H9 (cell line): ENCODE results near the gene CHMP4B. TPM values are rescaled to one million over a fixed set of nuclear protein-coding genes. Genes with fewer than 3 reads are reported as not detected.

Experiments
- DNase-seq: peaks from one replicate; pipeline ENCODE4 v3.0.0-alpha.2; 2017
- H2AFZ ChIP-seq: one replicate; pipeline ENCODE4 v1.6.1; 2013; ENCODE audit warnings: mild to moderate bottlenecking, low read length, control low read depth, moderate library complexity
- H2AK5ac ChIP-seq: 2 replicates; pipeline ENCODE4 v1.6.1; 2013; ENCODE audit warnings: low read length, control low read depth, mixed read lengths; ENCODE audit not compliant: insufficient read length
- H2BK120ac ChIP-seq: one replicate; pipeline ENCODE4 v1.6.1; 2013; ENCODE audit warnings: low read depth, mild to moderate bottlenecking, low read length, control low read depth, inconsistent platforms; ENCODE audit not compliant: poor library complexity, severe bottlenecking
- H2BK12ac ChIP-seq: 2 replicates; pipeline ENCODE4 v1.6.1; 2013; ENCODE audit warnings: low read length, control low read depth, mixed read lengths, low read depth; ENCODE audit not compliant: insufficient read length
- H2BK15ac ChIP-seq: 2 replicates; pipeline ENCODE4 v1.6.1; 2013; ENCODE audit warnings: low read depth, low read length, control low read depth
- H2BK20ac ChIP-seq: one replicate; pipeline ENCODE4 v1.6.1; 2013; ENCODE audit warnings: low read depth, mild to moderate bottlenecking, low read length, control low read depth, inconsistent platforms; ENCODE audit not compliant: poor library complexity, severe bottlenecking
- H2BK5ac ChIP-seq: 2 replicates; pipeline ENCODE4 v1.6.1; 2013; ENCODE audit warnings: low read length, control low read depth, mixed read lengths; ENCODE audit not compliant: insufficient read length
- H3K14ac ChIP-seq: 2 replicates; pipeline ENCODE4 v1.6.1; 2013; ENCODE audit warnings: low read length, control low read depth; ENCODE audit not compliant: insufficient read depth
- H3K18ac ChIP-seq: 2 replicates; pipeline ENCODE4 v1.6.1; 2013; ENCODE audit warnings: low read depth, mild to moderate bottlenecking, mixed read lengths, low read length, control low read depth; ENCODE audit not compliant: insufficient read length
- H3K23ac ChIP-seq: 2 replicates; pipeline ENCODE4 v1.6.1; 2013; ENCODE audit warnings: low read length, control low read depth, mixed read lengths, low read depth; ENCODE audit not compliant: insufficient read length
- H3K23me2 ChIP-seq: 2 replicates; pipeline ENCODE4 v1.6.1; 2013; ENCODE audit warnings: low read depth, mild to moderate bottlenecking, mixed read lengths, low read length, control low read depth; ENCODE audit not compliant: insufficient read length, poor library complexity, severe bottlenecking
- H3K27ac ChIP-seq: 2 replicates; pipeline ENCODE4 v1.5.1; 2013; ENCODE audit warnings: low read length, control low read depth, mixed read lengths, low read depth; ENCODE audit not compliant: insufficient read length
- H3K27me3 ChIP-seq: 2 replicates; pipeline ENCODE4 v1.6.1; 2013; ENCODE audit warnings: low read length, control low read depth, inconsistent platforms; ENCODE audit not compliant: insufficient read depth
- H3K4ac ChIP-seq: 2 replicates; pipeline ENCODE4 v1.6.1; 2013; ENCODE audit warnings: low read depth, mild to moderate bottlenecking, control low read depth, inconsistent platforms, low read length, moderate library complexity
- H3K4me1 ChIP-seq: 2 replicates; pipeline ENCODE4 v1.6.1; 2013; ENCODE audit warnings: low read length, control low read depth, inconsistent platforms; ENCODE audit not compliant: insufficient read depth
- H3K4me2 ChIP-seq: 2 replicates; pipeline ENCODE4 v1.6.1; 2013; ENCODE audit warnings: low read length, control low read depth, mixed read lengths; ENCODE audit not compliant: insufficient read length, insufficient read depth
- H3K56ac ChIP-seq: 2 replicates; pipeline ENCODE4 v1.6.1; 2013; ENCODE audit warnings: low read depth, mild to moderate bottlenecking, mixed read lengths, low read length, control low read depth; ENCODE audit not compliant: insufficient read length
- H3K79me1 ChIP-seq: 2 replicates; pipeline ENCODE4 v1.6.1; 2013; ENCODE audit warnings: low read depth, mild to moderate bottlenecking, moderate library complexity, low read length, control low read depth, inconsistent platforms; ENCODE audit not compliant: insufficient read depth, poor library complexity, severe bottlenecking
- H3K79me2 ChIP-seq: 2 replicates; pipeline ENCODE4 v1.6.1; 2013; ENCODE audit warnings: low read length, control low read depth, inconsistent platforms; ENCODE audit not compliant: insufficient read depth
- H3K9ac ChIP-seq: 2 replicates; pipeline ENCODE4 v1.6.1; 2013; ENCODE audit warnings: low read length, control low read depth, mixed read lengths; ENCODE audit not compliant: insufficient read length; ENCODE audit errors: extremely low read depth
- H3K9me3 ChIP-seq: one replicate; pipeline ENCODE4 v1.6.1; 2013; ENCODE audit warnings: low read depth, low read length, inconsistent platforms; ENCODE audit not compliant: control insufficient read depth
- H3T11ph ChIP-seq: one replicate; pipeline ENCODE4 v1.6.1; 2013; ENCODE audit warnings: mild to moderate bottlenecking, low read length, control low read depth, inconsistent platforms
- H4K20me1 ChIP-seq: one replicate; pipeline ENCODE4 v1.6.1; 2013; ENCODE audit not compliant: control insufficient read depth, insufficient read length, insufficient read depth
- H4K5ac ChIP-seq: 2 replicates; pipeline ENCODE4 v1.6.1; 2013; ENCODE audit warnings: low read depth, mild to moderate bottlenecking, mixed read lengths, low read length, control low read depth; ENCODE audit not compliant: insufficient read length
- H4K8ac ChIP-seq: replicated peaks from 2 replicates; pipeline ENCODE4 v1.6.1; 2013; ENCODE audit warnings: low read length, control low read depth, mixed read lengths, low read depth; ENCODE audit not compliant: insufficient read length
- H4K91ac ChIP-seq: 2 replicates; pipeline ENCODE4 v1.6.1; 2013; ENCODE audit warnings: low read depth, mild to moderate bottlenecking, moderate library complexity, mixed read lengths, low read length, control low read depth; ENCODE audit not compliant: insufficient read length
- H3K27ac Mint-ChIP-seq, 3 experiments: 2 replicates in 2 of 3; 3 replicates in 1 of 3; pipeline ENCODE4 v1.8.0; 2020 to 2021; ENCODE audit warnings: mixed read lengths in 3 of 3, mild to moderate bottlenecking in 1 of 3, moderate library complexity in 1 of 3
- H3K27me3 Mint-ChIP-seq: 2 replicates; pipeline ENCODE4 v1.8.0; 2021; ENCODE audit warnings: low read depth, mild to moderate bottlenecking, moderate library complexity, mixed read lengths
- H3K36me3 Mint-ChIP-seq, 3 experiments: 2 replicates in 2 of 3; 3 replicates in 1 of 3; pipeline ENCODE4 v1.8.0; 2020 to 2021; ENCODE audit warnings: low read depth in 3 of 3, mixed read lengths in 3 of 3; ENCODE audit not compliant: insufficient read depth in 1 of 3
- H3K4me1 Mint-ChIP-seq, 2 experiments: 2 replicates each; pipeline ENCODE4 v1.8.0; 2020; ENCODE audit warnings: mixed read lengths in 2 of 2
- H3K4me3 Mint-ChIP-seq, 2 experiments: 2 replicates in 1 of 2; 3 replicates in 1 of 2; pipeline ENCODE4 v1.8.0; 2020 to 2021; ENCODE audit warnings: mild to moderate bottlenecking in 2 of 2, mixed read lengths in 2 of 2, moderate library complexity in 1 of 2
- H3K9me3 Mint-ChIP-seq, 2 experiments: 2 replicates in 1 of 2; 3 replicates in 1 of 2; pipeline ENCODE4 v1.8.0; 2020; ENCODE audit warnings: mild to moderate bottlenecking in 2 of 2, mixed read lengths in 2 of 2, moderate library complexity in 1 of 2
- WGBS: extraction: QIAGEN DNeasy Blood & Tissue Kit; methylation state at CpG from one replicate; pipeline ENCODE4 v1.1.7; 2013; ENCODE audit warnings: missing lambda C conversion rate, low lambda C conversion rate, mixed read lengths; ENCODE audit not compliant: insufficient read length; ENCODE audit errors: extremely low coverage; 5-methylcytosine and 5-hydroxymethylcytosine counted together
- total RNA-seq: library from RNA; stranded (reverse); gene quantifications from 2 replicates; pipeline ENCODE4 v1.2.1, GENCODE V29; 2021
- TF ChIP-seq, protein P1 (sequence below): fragments of 200-600 bp; sonication (generic); conservative IDR thresholded peaks from 3 replicates; pipeline ENCODE4 v1.8.0; 2021; ENCODE audit warnings: antibody characterized with exemption, mild to moderate bottlenecking

The CHMP4B gene
- total RNA-seq, 1 experiment from 2014 or later: 94.9 TPM

DNA sequence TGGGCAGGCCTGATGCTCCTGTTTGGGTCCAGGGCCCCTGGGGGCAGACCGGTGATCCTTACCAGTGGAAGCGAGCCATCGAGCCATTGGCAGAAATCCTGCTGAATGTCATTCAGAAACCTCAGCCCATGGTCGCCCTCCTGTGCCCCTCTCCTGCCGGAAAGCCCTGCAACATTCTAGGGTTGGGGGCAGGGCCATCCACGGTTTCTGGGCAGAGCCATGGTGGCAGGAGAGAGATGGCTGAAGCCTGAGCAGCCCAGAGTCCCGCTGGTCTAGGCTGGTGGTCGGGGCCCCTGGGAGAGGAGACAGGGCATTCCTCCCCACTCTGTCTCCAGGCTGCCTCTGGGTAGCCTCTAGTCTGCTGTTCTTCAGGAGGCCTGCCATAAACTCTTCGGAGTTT is 19.6 kb upstream of the CHMP4B start:
- peaks cover 7 to 8% of the 10 kb centered on the region in 2 experiments for H3K4me1 Mint-ChIP-seq
- Histone ChIP-seq H3K79me1 (no peaks in the 10 kb centered on the region), H3K18ac (no peak overlapping the region), H4K8ac (no peak overlapping the region), H4K5ac (no peak overlapping the region), H2AK5ac (no peak overlapping the region), H4K20me1 (no peaks in the 10 kb centered on the region), H2BK5ac (no peak overlapping the region), H3K4ac (no peak overlapping the region), H3K27me3 (no peaks in the 10 kb centered on the region), H3K9me3 (no peaks in the 10 kb centered on the region), H3K14ac (no peak overlapping the region), H3K4me2 (no peak overlapping the region), H3K23ac (no peak overlapping the region), H2BK120ac (no peak overlapping the region), H3K9ac (no peak overlapping the region), H3K4me1 (no peaks in the 10 kb centered on the region), H3K27ac (no peak overlapping the region), H3K56ac (no peak overlapping the region), H2BK20ac (no peak overlapping the region), H2BK12ac (no peak overlapping the region), H2AFZ (no peak overlapping the region), H3T11ph (no peak overlapping the region), H2BK15ac (no peak overlapping the region), H3K23me2 (no peaks in the 10 kb centered on the region), H4K91ac (no peak overlapping the region), H3K79me2 (no peaks in the 10 kb centered on the region)
- no peak overlapping the region for H3K27ac Mint-ChIP-seq
- DNase-seq: no peak
- TF ChIP-seq, protein P1, sequence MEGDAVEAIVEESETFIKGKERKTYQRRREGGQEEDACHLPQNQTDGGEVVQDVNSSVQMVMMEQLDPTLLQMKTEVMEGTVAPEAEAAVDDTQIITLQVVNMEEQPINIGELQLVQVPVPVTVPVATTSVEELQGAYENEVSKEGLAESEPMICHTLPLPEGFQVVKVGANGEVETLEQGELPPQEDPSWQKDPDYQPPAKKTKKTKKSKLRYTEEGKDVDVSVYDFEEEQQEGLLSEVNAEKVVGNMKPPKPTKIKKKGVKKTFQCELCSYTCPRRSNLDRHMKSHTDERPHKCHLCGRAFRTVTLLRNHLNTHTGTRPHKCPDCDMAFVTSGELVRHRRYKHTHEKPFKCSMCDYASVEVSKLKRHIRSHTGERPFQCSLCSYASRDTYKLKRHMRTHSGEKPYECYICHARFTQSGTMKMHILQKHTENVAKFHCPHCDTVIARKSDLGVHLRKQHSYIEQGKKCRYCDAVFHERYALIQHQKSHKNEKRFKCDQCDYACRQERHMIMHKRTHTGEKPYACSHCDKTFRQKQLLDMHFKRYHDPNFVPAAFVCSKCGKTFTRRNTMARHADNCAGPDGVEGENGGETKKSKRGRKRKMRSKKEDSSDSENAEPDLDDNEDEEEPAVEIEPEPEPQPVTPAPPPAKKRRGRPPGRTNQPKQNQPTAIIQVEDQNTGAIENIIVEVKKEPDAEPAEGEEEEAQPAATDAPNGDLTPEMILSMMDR: no peak
- no CpG with 5 or more reads among the region's 9 CpGs for WGBS
- H3K36me3 Mint-ChIP-seq: peaks cover 0 to 7% (median 0%) of the 10 kb centered on the region in 3 experiments; a peak in 1 of 7 replicates
- no peak overlapping the region for H3K4me3 Mint-ChIP-seq
- H3K27me3 Mint-ChIP-seq: no peaks in the 10 kb centered on the region
- no peaks in the 10 kb centered on the region for H3K9me3 Mint-ChIP-seq
